Neural progenitor cell (in vitro differentiated cells): ENCODE data around the gene HOXA5.

Experiments
- EZH2 ChIP-seq: fragments of 200-600 bp; sonication (generic); IDR thresholded peaks from 2 replicates; pipeline ENCODE4 v1.6.1; 2017; ENCODE audit warnings: antibody characterized with exemption, mild to moderate bottlenecking, moderate library complexity
- EZH2phosphoT487 ChIP-seq: fragments of 200-600 bp; sonication (generic); IDR thresholded peaks from 2 replicates; pipeline ENCODE4 v1.6.1; 2017; ENCODE audit warnings: antibody characterized with exemption
- TF ChIP-seq, protein P1 (sequence below): fragments of 200-600 bp; sonication (generic); IDR thresholded peaks from 2 replicates; pipeline ENCODE4 v1.5.1; 2017; ENCODE audit warnings: antibody characterized with exemption, mild to moderate bottlenecking

DNA sequence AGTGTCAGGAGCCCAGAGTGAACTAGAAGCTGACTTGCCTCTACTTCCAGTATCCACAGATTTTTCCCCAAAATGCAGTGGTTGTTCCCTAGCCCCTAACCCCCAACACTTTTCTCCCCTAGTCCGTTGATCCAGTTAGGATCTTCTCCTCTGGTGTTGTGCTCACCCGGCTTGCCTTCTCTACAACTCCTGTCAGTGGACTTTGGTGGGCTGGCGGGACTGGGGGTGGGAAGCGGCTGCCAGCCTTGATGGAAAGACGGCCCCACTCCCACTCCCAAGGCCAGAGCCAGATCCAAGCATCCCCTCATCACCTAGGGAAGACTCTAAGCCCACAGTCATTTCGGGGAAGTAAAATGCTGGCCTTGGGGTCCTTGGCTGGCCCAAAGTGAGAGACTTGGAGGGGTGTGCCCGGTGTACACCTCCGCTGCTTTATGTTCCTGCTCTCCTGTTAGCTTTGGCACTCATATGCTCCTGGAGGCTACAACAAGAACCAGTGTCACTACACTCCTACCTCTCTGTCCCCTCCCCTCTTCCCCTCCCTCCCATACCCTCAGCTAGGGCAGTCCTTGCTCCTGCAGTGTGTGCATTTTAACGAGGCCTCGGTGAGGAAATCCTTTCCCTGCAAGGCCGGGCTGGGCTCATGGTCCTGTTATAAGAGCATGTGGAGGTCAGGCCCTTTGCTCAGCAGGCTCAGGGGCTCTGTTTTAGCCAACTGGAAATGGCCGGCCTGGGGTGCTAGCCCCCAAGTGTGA is 31.6 kb upstream of the HOXA5 start:
- TF ChIP-seq, protein P1, sequence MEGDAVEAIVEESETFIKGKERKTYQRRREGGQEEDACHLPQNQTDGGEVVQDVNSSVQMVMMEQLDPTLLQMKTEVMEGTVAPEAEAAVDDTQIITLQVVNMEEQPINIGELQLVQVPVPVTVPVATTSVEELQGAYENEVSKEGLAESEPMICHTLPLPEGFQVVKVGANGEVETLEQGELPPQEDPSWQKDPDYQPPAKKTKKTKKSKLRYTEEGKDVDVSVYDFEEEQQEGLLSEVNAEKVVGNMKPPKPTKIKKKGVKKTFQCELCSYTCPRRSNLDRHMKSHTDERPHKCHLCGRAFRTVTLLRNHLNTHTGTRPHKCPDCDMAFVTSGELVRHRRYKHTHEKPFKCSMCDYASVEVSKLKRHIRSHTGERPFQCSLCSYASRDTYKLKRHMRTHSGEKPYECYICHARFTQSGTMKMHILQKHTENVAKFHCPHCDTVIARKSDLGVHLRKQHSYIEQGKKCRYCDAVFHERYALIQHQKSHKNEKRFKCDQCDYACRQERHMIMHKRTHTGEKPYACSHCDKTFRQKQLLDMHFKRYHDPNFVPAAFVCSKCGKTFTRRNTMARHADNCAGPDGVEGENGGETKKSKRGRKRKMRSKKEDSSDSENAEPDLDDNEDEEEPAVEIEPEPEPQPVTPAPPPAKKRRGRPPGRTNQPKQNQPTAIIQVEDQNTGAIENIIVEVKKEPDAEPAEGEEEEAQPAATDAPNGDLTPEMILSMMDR, result no peak
- TF ChIP-seq EZH2 (no peak), EZH2phosphoT487 (no peak)
